Chondrocyte (in vitro differentiated cells): ENCODE results near the gene PRKCB. TPM values are rescaled to one million over a fixed set of nuclear protein-coding genes. Genes with fewer than 3 reads are reported as not detected.
"Not testable (repeated sequence)": the region's sequence is repeated elsewhere in the genome, so short reads cannot be mapped to it uniquely, and the experiment has no call there.

Experiments used
- DNase-seq: peaks from one replicate; pipeline ENCODE4 v3.0.0; 2021; ENCODE audit warnings: mixed read lengths, low spot score
- H3K27ac Mint-ChIP-seq: one replicate; pipeline ENCODE4 v1.8.0; 2021; ENCODE audit warnings: mild to moderate bottlenecking, moderate library complexity, mixed read lengths; ENCODE audit not compliant: unreplicated experiment
- H3K27me3 Mint-ChIP-seq: 2 replicates; pipeline ENCODE4 v1.8.0; 2021; ENCODE audit warnings: low read depth, mixed read lengths
- H3K36me3 Mint-ChIP-seq: 2 replicates; pipeline ENCODE4 v1.8.0; 2021; ENCODE audit warnings: low read depth, mixed read lengths
- H3K4me1 Mint-ChIP-seq: 2 replicates; pipeline ENCODE4 v1.8.0; 2021; ENCODE audit warnings: low read depth, mild to moderate bottlenecking, mixed read lengths
- H3K4me3 Mint-ChIP-seq: one replicate; pipeline ENCODE4 v1.8.0; 2021; ENCODE audit warnings: mild to moderate bottlenecking, moderate library complexity, mixed read lengths; ENCODE audit not compliant: unreplicated experiment
- H3K9me3 Mint-ChIP-seq: 2 replicates; pipeline ENCODE4 v1.8.0; 2021; ENCODE audit warnings: low read depth, mixed read lengths
- CTCF ChIP-seq: fragments of 200-600 bp; sonication (generic); IDR thresholded peaks from 2 replicates; pipeline ENCODE4 v1.5.0; 2021; ENCODE audit warnings: antibody characterized with exemption, mild to moderate bottlenecking, moderate library complexity
- total RNA-seq: library from RNA; stranded (reverse); gene quantifications from 3 replicates; pipeline ENCODE4 v1.2.1, GENCODE V29; 2021

PRKCB gene
- total RNA-seq, 1 donor from 2014 or later, result not detected

DNA sequence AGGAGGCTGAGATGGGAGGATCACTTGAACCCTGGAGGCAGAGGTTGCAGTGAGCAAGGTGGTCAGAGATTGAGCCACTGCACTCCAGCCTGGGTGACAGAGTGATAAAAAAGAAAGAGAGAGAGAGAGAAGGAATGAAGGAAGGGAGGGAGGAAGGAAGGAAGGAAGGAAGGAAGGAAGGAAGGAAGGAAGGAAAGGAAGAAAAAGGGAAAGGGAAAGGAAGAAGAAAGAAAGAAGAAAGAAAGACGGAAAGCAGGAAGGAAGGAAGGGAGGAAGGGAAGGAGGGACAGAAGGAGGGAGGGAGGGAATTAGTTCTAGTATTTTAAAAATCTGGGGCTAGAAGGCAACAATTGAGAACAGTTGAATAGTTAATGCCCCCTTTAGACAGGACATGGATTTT is 258.9 kb downstream of the PRKCB start:
- H3K9me3 Mint-ChIP-seq, result peaks cover 23% of the 10 kb centered on the region
- DNase-seq, result no peak
- no peak for TF ChIP-seq CTCF
- H3K27me3 Mint-ChIP-seq, result no peaks in the 10 kb centered on the region
- H3K27ac Mint-ChIP-seq, result no peak overlapping the region
- no peaks in the 10 kb centered on the region for H3K36me3 Mint-ChIP-seq
- H3K4me3 Mint-ChIP-seq, result no peak overlapping the region
- H3K4me1 Mint-ChIP-seq, result no peaks in the 10 kb centered on the region

DNA sequence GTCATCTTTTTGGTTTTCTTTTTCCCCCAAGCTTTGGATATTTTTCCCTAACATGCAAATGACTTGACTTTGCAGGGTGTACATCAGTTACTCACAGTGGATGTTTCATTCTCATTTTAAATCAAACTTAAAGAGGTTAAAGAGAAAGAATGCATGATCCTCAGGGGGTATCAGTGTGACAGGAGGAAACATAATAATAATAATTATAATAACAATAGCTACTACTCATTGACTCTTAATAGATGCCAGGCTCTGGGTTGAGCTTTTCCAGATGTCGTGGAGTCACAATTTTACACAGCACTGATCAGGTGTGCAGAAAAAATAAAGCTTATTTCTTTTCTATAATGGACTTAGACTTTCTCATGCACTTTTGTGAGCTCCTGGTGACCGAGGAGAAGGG is 263.1 kb downstream of the PRKCB start:
- H3K27me3 Mint-ChIP-seq, result no peaks in the 10 kb centered on the region
- peaks cover 3% of the 10 kb centered on the region for H3K9me3 Mint-ChIP-seq
- H3K4me1 Mint-ChIP-seq, result no peaks in the 10 kb centered on the region
- no peak overlapping the region for H3K4me3 Mint-ChIP-seq
- DNase-seq, result no peak
- no peaks in the 10 kb centered on the region for H3K36me3 Mint-ChIP-seq
- H3K27ac Mint-ChIP-seq, result no peak overlapping the region
- no peak for TF ChIP-seq CTCF

- H3K4me1 Mint-ChIP-seq, result no peaks in the 10 kb centered on the region
- H3K4me3 Mint-ChIP-seq, result no peak overlapping the region
- no peaks in the 10 kb centered on the region for H3K36me3 Mint-ChIP-seq
- H3K27me3 Mint-ChIP-seq, result no peaks in the 10 kb centered on the region
- no peak for TF ChIP-seq CTCF
- H3K9me3 Mint-ChIP-seq, result peaks cover 5% of the 10 kb centered on the region
- no peak overlapping the region for H3K27ac Mint-ChIP-seq
- no peak for DNase-seq
Observed at GRCh38 chr16:24101431-24101830, 265.6 kb downstream of the PRKCB start.

GRCh38 chr16:24102209-24102660 is 266.5 kb downstream of the PRKCB start:
- Mint-ChIP-seq H3K36me3 (no peaks in the 10 kb centered on the region), H3K4me3 (no peak overlapping the region), H3K4me1 (no peaks in the 10 kb centered on the region), H3K9me3 (peaks cover 5% of the 10 kb centered on the region), H3K27me3 (no peaks in the 10 kb centered on the region), H3K27ac (no peak overlapping the region)
- TF ChIP-seq CTCF, result no peak
- DNase-seq, result no peak

- not testable (repeated sequence) for H3K27me3 Mint-ChIP-seq, H3K27ac Mint-ChIP-seq, H3K4me1 Mint-ChIP-seq, DNase-seq, H3K36me3 Mint-ChIP-seq, H3K4me3 Mint-ChIP-seq, H3K9me3 Mint-ChIP-seq
Observed at GRCh38 chr16:24105471-24105870, 269.7 kb downstream of the PRKCB start.

GRCh38 chr16:24108090-24108489 is 272.3 kb downstream of the PRKCB start:
- not testable (repeated sequence) for H3K27ac Mint-ChIP-seq, H3K4me3 Mint-ChIP-seq, H3K4me1 Mint-ChIP-seq, H3K27me3 Mint-ChIP-seq, DNase-seq, H3K9me3 Mint-ChIP-seq, H3K36me3 Mint-ChIP-seq
